Upper lobe of right lung (tissue), 1 donor: ENCODE results near the gene ADAMTS2. TPM values are rescaled to one million over a fixed set of nuclear protein-coding genes. Genes with fewer than 3 reads are reported as not detected.

Experiments
- ATAC-seq: fragments of 200-7000 bp; cut with Tn5 transposase; one replicate; pipeline ENCODE4 v1.9.1; 2020; ENCODE audit warnings: mild to moderate bottlenecking, moderate library complexity
- DNase-seq: peaks from one replicate; pipeline ENCODE4 v3.0.0-alpha.2; 2020
- H3K27ac ChIP-seq: fragments of 200-600 bp; one replicate; pipeline ENCODE4 v1.8.0; 2022
- H3K27me3 ChIP-seq: fragments of 200-600 bp; one replicate; pipeline ENCODE4 v1.8.0; 2022; ENCODE audit warnings: mild to moderate bottlenecking
- H3K36me3 ChIP-seq: fragments of 200-600 bp; one replicate; pipeline ENCODE4 v1.8.0; 2022
- H3K4me1 ChIP-seq: fragments of 200-600 bp; one replicate; pipeline ENCODE4 v1.8.0; 2022
- H3K4me3 ChIP-seq: fragments of 200-600 bp; one replicate; pipeline ENCODE4 v1.8.0; 2022; ENCODE audit warnings: mild to moderate bottlenecking
- H3K9me3 ChIP-seq: fragments of 200-600 bp; one replicate; pipeline ENCODE4 v1.8.0; 2022
- CTCF ChIP-seq: fragments of 200-600 bp; IDR thresholded peaks from one replicate; pipeline ENCODE4 v1.8.0; 2022; ENCODE audit warnings: antibody characterized with exemption
- intact Hi-C: fragments of 100-400 bp; cut with DNase I; formaldehyde crosslinking; loops from one replicate; pipeline ENCODE4 v1.11.0; 2022
- total RNA-seq: library from RNA; stranded (reverse); fragmentation: NEBNext Ultra II Directional; extraction: Animal tissue kit (Norgen Biotek cat#: 25700); gene quantifications from one replicate; pipeline ENCODE4 v1.2.1, GENCODE V29; 2021
- donor health status: DM: no; HTN: yes; CAD: no; lungs with severe emphysema.

ADAMTS2 gene
- total RNA-seq, 1 donor from 2014 or later = 16.4 TPM

GRCh38 chr5:179319123-179319522 is 26.1 kb downstream of the ADAMTS2 start:
- DNase-seq (peak; percentile 29), ATAC-seq (no peak)
- Histone ChIP-seq H3K9me3 (no peaks in the 10 kb centered on the region), H3K36me3 (no peaks in the 10 kb centered on the region), H3K4me3 (no peak overlapping the region), H3K27me3 (no peaks in the 10 kb centered on the region), H3K4me1 (peaks cover 19% of the 10 kb centered on the region), H3K27ac (no peak overlapping the region)
- TF ChIP-seq CTCF = no peak
- intact Hi-C loops = no loop called here

GRCh38 chr5:179318221-179318955 is 26.9 kb downstream of the ADAMTS2 start:
- H3K36me3 ChIP-seq = no peaks in the 10 kb centered on the region
- H3K27ac ChIP-seq = no peak overlapping the region
- intact Hi-C loops = no loop called here
- peaks cover 19% of the 10 kb centered on the region for H3K4me1 ChIP-seq
- H3K4me3 ChIP-seq = no peak overlapping the region
- TF ChIP-seq CTCF = no peak
- peak; percentile 23 for DNase-seq
- no peaks in the 10 kb centered on the region for H3K27me3 ChIP-seq
- H3K9me3 ChIP-seq = no peaks in the 10 kb centered on the region
- ATAC-seq = no peak

- Histone ChIP-seq H3K27ac (no peak overlapping the region), H3K36me3 (no peaks in the 10 kb centered on the region), H3K4me3 (no peak overlapping the region), H3K4me1 (peaks cover 19% of the 10 kb centered on the region), H3K9me3 (no peaks in the 10 kb centered on the region), H3K27me3 (no peaks in the 10 kb centered on the region)
- peak; percentile 55 for DNase-seq
- ATAC-seq = no peak
- no peak for TF ChIP-seq CTCF
- intact Hi-C loops = no loop called here
These were observed 27.6 kb downstream of the ADAMTS2 start for GRCh38 chr5:179317411-179318220.

GRCh38 chr5:179316982-179317381 is 28.3 kb downstream of the ADAMTS2 start:
- intact Hi-C loops = no loop called here
- Histone ChIP-seq H3K27ac (no peak overlapping the region), H3K4me1 (peaks cover 19% of the 10 kb centered on the region), H3K36me3 (no peaks in the 10 kb centered on the region), H3K27me3 (no peaks in the 10 kb centered on the region), H3K9me3 (no peaks in the 10 kb centered on the region), H3K4me3 (no peak overlapping the region)
- TF ChIP-seq CTCF = no peak
- ATAC-seq (no peak), DNase-seq (peak; percentile 36)

- H3K27me3 ChIP-seq = no peaks in the 10 kb centered on the region
- TF ChIP-seq CTCF = no peak
- H3K4me3 ChIP-seq = no peak overlapping the region
- no peak overlapping the region for H3K27ac ChIP-seq
- H3K9me3 ChIP-seq = no peaks in the 10 kb centered on the region
- DNase-seq = peak; percentile 39
- peaks cover 19% of the 10 kb centered on the region for H3K4me1 ChIP-seq
- no peaks in the 10 kb centered on the region for H3K36me3 ChIP-seq
- ATAC-seq = no peak
- intact Hi-C loops = no loop called here
These were observed 29.1 kb downstream of the ADAMTS2 start for GRCh38 chr5:179316111-179316551.
